HepG2 (cell line): Measurements from ENCODE around the gene USB1. TPM values are rescaled to one million over a fixed set of nuclear protein-coding genes. Genes with fewer than 3 reads are reported as not detected.

Experiments
- ATAC-seq: fragments of 200-7000 bp; cut with Tn5 transposase; 3 replicates; pipeline ENCODE4 v1.9.1; 2020; ENCODE audit warnings: mild to moderate bottlenecking, moderate library complexity
- BruUV-seq: library from RNA; stranded (reverse); fragments of 400-500 nt; replicated peaks from 2 replicates; lab custom pipeline; 2021; lab: Mats Ljungman, UMichigan
- CTCF ChIA-PET: fragments of 300-600 bp; formaldehyde crosslinking; extraction: SDS; loops from one replicate; lab custom pipeline; 2021; ENCODE audit warnings: low total read pairs, inconsistent platforms, low intra/inter-chr PET ratio; lab: Yijun Ruan, JAX
- POLR2A ChIA-PET: fragments of 350-600 bp; sonication (Branson Sonifier 250); formaldehyde crosslinking; loops from one replicate; lab custom pipeline; 2020; ENCODE audit warnings: antibody characterized with exemption, inconsistent platforms; lab: Yijun Ruan, JAX
- DNase-seq: peaks from one replicate; pipeline ENCODE4 v3.0.0-alpha.2; 2015; ENCODE audit warnings: low spot score
- FAIRE-seq: peaks from 3 replicates; lab custom pipeline; 2011; peaks lifted over from hg19 to GRCh38; lab: Jason Lieb, UNC
- H2AFZ ChIP-seq: one replicate; pipeline ENCODE4 v1.6.1; 2011; ENCODE audit warnings: low read length, inconsistent platforms
- H3K27ac ChIP-seq: fragments of 300-600 bp; 3 replicates; pipeline ENCODE4 v1.8.0; 2011; ENCODE audit warnings: mixed run types, mild to moderate bottlenecking, mixed read lengths, low read length, inconsistent platforms; ENCODE audit not compliant: insufficient read depth; ENCODE audit errors: extremely low read length
- H3K27me3 ChIP-seq, 2 experiments: fragments of 200-600 bp in 1 of 2; 2 replicates in 1 of 2; 3 replicates in 1 of 2; pipeline versions ENCODE4 v1.6.0 to v1.8.0; 2011; ENCODE audit warnings: low read length in 2 of 2, mild to moderate bottlenecking in 2 of 2, moderate library complexity in 2 of 2, inconsistent platforms in 1 of 2; ENCODE audit not compliant: insufficient read depth in 2 of 2, control insufficient read depth in 1 of 2
- H3K36me3 ChIP-seq, 2 experiments: fragments of 200-600 bp in 1 of 2; replicated peaks in 1 of 2; 2 replicates in 1 of 2; 3 replicates in 1 of 2; pipeline versions ENCODE4 v1.5.1 to v1.8.0; 2011; ENCODE audit warnings: low read length in 2 of 2, inconsistent platforms in 1 of 2; ENCODE audit not compliant: insufficient read depth in 2 of 2, control insufficient read depth in 1 of 2
- H3K4me1 ChIP-seq: 2 replicates; pipeline ENCODE4 v1.5.1; 2012; ENCODE audit warnings: low read length, inconsistent platforms; ENCODE audit not compliant: insufficient read depth
- H3K4me2 ChIP-seq: 2 replicates; pipeline ENCODE4 v1.6.0; 2011; ENCODE audit warnings: low read depth, low read length, inconsistent platforms
- H3K4me3 ChIP-seq, 3 experiments: fragments of 200-600 bp in 1 of 3; sonication (generic), shearing (Covaris generic) in 1 of 3; replicated peaks in 1 of 3; 2 replicates each; pipeline ENCODE4 v1.5.1; 2011 to 2016; ENCODE audit warnings: low read length in 3 of 3, inconsistent platforms in 2 of 3, low read depth in 2 of 3, mild to moderate bottlenecking in 2 of 3, control low read depth in 1 of 3, mixed read lengths in 1 of 3; ENCODE audit not compliant: insufficient read depth in 1 of 3
- H3K79me2 ChIP-seq: one replicate; pipeline ENCODE4 v1.6.1; 2011; ENCODE audit warnings: low read length, inconsistent platforms; ENCODE audit not compliant: insufficient read depth
- H3K9ac ChIP-seq: 2 replicates; pipeline ENCODE4 v1.6.0; 2011; ENCODE audit warnings: mild to moderate bottlenecking, low read depth, low read length, inconsistent platforms; ENCODE audit not compliant: insufficient read depth
- H3K9me3 ChIP-seq: 2 replicates; pipeline ENCODE4 v1.5.1; 2012; ENCODE audit warnings: mild to moderate bottlenecking, low read length
- H4K20me1 ChIP-seq: 2 replicates; pipeline ENCODE4 v1.6.0; 2011; ENCODE audit warnings: inconsistent platforms, mild to moderate bottlenecking, low read length, moderate library complexity; ENCODE audit not compliant: insufficient read depth
- AGO2 ChIP-seq: fragments of 200-400 bp; formaldehyde crosslinking; optimal IDR thresholded peaks from 2 replicates; pipeline ENCODE3; 2017; ENCODE audit warnings: mild to moderate bottlenecking, low read depth, low read length, moderate library complexity
- BHLHE40 ChIP-seq: IDR thresholded peaks from 2 replicates; pipeline ENCODE4 v1.6.1; 2011; ENCODE audit warnings: low read length, improper control_type of control experiment
- EED ChIP-seq: sonication (generic); formaldehyde crosslinking; IDR thresholded peaks from 2 replicates; pipeline ENCODE4 v1.5.0; 2020; ENCODE audit warnings: mild to moderate bottlenecking, missing genetic modification reagents
- MIER2 ChIP-seq: IDR thresholded peaks from 2 replicates; pipeline ENCODE4 v1.6.1; 2016; ENCODE audit warnings: missing biosample characterization, missing genetic modification reagents
- POLR2G ChIP-seq: fragments of 200-400 bp; formaldehyde crosslinking; IDR thresholded peaks from 2 replicates; pipeline ENCODE4 v1.6.1; 2018; ENCODE audit warnings: mild to moderate bottlenecking, low read depth, low read length, moderate library complexity
- SIN3A ChIP-seq: IDR thresholded peaks from 2 replicates; pipeline ENCODE4 v1.6.1; 2011; ENCODE audit warnings: low read depth, mild to moderate bottlenecking, control low read depth, low read length, borderline replicate concordance
- SMARCE1 ChIP-seq: fragments of 450-650 bp; IDR thresholded peaks from 2 replicates; pipeline ENCODE4 v1.6.1; 2017; ENCODE audit warnings: borderline replicate concordance
- ZNF878 ChIP-seq: sonication (generic); formaldehyde crosslinking; IDR thresholded peaks from 2 replicates; pipeline ENCODE4 v1.8.1; 2023; ENCODE audit warnings: mild to moderate bottlenecking, missing genetic modification reagents, moderate library complexity
- WGBS: methylation state at CpG from one replicate; pipeline ENCODE4 v1.1.6; 2017; ENCODE audit warnings: low lambda C conversion rate; 5-methylcytosine and 5-hydroxymethylcytosine counted together
- in situ Hi-C: cut with HindIII; loops from 2 replicates; pipeline ENCODE4 v1.10.0; 2017; ENCODE audit warnings: low pct_unique_long_range_greater_than_20kb; ENCODE audit not compliant: extremely low pct_ligation_motif_present
- intact Hi-C: fragments of 100-400 bp; cut with micrococcal nuclease; formaldehyde crosslinking; loops from one replicate; pipeline ENCODE4 v1.10.0; 2022; ENCODE audit not compliant: unreplicated experiment
- polyA plus RNA-seq, 8 experiments: library from polyadenylated mRNA; depleted of rRNA in 3 of 8; stranded (reverse) in 7 of 8; unstranded in 1 of 8; fragments of >200 nt; fragmentation: Illumina TruSeq in 4 of 8; extraction: Trizol in 4 of 8; gene quantifications; 2 replicates each; pipeline versions ENCODE4 v1.2.1 to v1.2.3, GENCODE V29; 2011 to 2016; ENCODE audit warnings: low read depth in 4 of 8, missing spikeins in 1 of 8, mixed read lengths in 1 of 8; ENCODE audit not compliant: insufficient read depth in 1 of 8
- total RNA-seq, 5 experiments: library from RNA; depleted of rRNA; stranded (reverse); fragments of >200 nt; fragmentation: Illumina TruSeq; extraction: Trizol; gene quantifications; 2 replicates each; pipeline ENCODE4 v1.2.3, GENCODE V29; 2016; ENCODE audit warnings: low read depth in 1 of 5
- TF ChIP-seq, protein P1 (sequence below): sonication (generic); formaldehyde crosslinking; IDR thresholded peaks from 2 replicates; pipeline ENCODE4 v1.5.1; 2020; ENCODE audit warnings: mild to moderate bottlenecking, missing genetic modification reagents, moderate library complexity
- TF ChIP-seq, protein P2 (sequence below): sonication (generic); formaldehyde crosslinking; IDR thresholded peaks from 2 replicates; pipeline ENCODE4 v1.9.0; 2021; ENCODE audit warnings: missing genetic modification reagents, mild to moderate bottlenecking, borderline replicate concordance
- TF ChIP-seq, protein P3 (sequence below): sonication (generic); formaldehyde crosslinking; IDR thresholded peaks from 2 replicates; pipeline ENCODE4 v1.5.1; 2020; ENCODE audit warnings: mild to moderate bottlenecking, moderate library complexity, missing genetic modification reagents

Gene USB1
- total and polyA plus RNA-seq, 2 of the 13 experiments (the other 11 are each of a cell fraction or from before 2014, with no cell fraction given), result 16.7 to 65.4 TPM

DNA sequence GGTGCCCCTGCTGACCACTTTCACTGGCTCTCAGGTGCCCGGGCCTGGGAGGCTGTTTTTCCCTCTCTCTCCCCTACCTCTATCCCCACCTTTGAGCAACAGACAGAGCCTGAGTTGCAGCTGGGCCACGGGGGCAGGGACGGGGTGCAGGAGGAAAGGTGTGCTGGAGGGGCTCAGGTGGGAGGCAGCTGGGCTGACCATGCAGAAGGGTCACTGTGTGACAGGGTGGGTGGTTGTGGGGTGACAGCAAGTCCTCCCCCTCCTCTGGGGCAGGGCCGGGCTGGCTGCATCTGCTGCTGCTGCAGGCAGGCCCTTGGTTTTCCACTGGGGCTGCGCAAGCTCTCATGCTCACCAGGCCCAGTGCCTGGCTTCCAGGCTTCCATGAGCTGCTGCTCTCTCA, 7.3 kb upstream of the USB1 start:
- TF ChIP-seq SIN3A (no peak), POLR2G (peak; percentile 27; the same call in 1 of the 2 replicates), ZNF878 (CRISPR knock-in tag) (0 out of 2 replicates have a peak, but pooled peaks have one; percentile 36), BHLHE40 (no peak), AGO2 (peak; percentile 57), SMARCE1 (no peak), MIER2 (CRISPR knock-in tag) (no peak), EED (CRISPR knock-in tag) (no peak)
- TF ChIP-seq, protein P1, sequence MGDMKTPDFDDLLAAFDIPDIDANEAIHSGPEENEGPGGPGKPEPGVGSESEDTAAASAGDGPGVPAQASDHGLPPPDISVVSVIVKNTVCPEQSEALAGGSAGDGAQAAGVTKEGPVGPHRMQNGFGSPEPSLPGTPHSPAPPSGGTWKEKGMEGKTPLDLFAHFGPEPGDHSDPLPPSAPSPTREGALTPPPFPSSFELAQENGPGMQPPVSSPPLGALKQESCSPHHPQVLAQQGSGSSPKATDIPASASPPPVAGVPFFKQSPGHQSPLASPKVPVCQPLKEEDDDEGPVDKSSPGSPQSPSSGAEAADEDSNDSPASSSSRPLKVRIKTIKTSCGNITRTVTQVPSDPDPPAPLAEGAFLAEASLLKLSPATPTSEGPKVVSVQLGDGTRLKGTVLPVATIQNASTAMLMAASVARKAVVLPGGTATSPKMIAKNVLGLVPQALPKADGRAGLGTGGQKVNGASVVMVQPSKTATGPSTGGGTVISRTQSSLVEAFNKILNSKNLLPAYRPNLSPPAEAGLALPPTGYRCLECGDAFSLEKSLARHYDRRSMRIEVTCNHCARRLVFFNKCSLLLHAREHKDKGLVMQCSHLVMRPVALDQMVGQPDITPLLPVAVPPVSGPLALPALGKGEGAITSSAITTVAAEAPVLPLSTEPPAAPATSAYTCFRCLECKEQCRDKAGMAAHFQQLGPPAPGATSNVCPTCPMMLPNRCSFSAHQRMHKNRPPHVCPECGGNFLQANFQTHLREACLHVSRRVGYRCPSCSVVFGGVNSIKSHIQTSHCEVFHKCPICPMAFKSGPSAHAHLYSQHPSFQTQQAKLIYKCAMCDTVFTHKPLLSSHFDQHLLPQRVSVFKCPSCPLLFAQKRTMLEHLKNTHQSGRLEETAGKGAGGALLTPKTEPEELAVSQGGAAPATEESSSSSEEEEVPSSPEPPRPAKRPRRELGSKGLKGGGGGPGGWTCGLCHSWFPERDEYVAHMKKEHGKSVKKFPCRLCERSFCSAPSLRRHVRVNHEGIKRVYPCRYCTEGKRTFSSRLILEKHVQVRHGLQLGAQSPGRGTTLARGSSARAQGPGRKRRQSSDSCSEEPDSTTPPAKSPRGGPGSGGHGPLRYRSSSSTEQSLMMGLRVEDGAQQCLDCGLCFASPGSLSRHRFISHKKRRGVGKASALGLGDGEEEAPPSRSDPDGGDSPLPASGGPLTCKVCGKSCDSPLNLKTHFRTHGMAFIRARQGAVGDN (CRISPR knock-in tag), result no peak
- TF ChIP-seq, protein P2, sequence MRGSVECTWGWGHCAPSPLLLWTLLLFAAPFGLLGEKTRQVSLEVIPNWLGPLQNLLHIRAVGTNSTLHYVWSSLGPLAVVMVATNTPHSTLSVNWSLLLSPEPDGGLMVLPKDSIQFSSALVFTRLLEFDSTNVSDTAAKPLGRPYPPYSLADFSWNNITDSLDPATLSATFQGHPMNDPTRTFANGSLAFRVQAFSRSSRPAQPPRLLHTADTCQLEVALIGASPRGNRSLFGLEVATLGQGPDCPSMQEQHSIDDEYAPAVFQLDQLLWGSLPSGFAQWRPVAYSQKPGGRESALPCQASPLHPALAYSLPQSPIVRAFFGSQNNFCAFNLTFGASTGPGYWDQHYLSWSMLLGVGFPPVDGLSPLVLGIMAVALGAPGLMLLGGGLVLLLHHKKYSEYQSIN (CRISPR knock-in tag), result no peak
- TF ChIP-seq, protein P3, sequence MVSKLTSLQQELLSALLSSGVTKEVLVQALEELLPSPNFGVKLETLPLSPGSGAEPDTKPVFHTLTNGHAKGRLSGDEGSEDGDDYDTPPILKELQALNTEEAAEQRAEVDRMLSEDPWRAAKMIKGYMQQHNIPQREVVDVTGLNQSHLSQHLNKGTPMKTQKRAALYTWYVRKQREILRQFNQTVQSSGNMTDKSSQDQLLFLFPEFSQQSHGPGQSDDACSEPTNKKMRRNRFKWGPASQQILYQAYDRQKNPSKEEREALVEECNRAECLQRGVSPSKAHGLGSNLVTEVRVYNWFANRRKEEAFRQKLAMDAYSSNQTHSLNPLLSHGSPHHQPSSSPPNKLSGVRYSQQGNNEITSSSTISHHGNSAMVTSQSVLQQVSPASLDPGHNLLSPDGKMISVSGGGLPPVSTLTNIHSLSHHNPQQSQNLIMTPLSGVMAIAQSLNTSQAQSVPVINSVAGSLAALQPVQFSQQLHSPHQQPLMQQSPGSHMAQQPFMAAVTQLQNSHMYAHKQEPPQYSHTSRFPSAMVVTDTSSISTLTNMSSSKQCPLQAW (CRISPR knock-in tag), result no peak
- no peak overlapping the region for H2AFZ ChIP-seq
- DNase-seq (no peak), ATAC-seq (no peak), FAIRE-seq (no peak)
- POLR2A ChIA-PET, result interaction anchor here (1.2 kb wide), 1 partner anchor 31 kb away, joined by 3 read pairs; no protein-coding TSS in a partner anchor
- CTCF ChIA-PET, result interaction anchor here (1.8 kb wide), 1 partner anchor 95 kb away, joined by 5 read pairs; no protein-coding TSS in a partner anchor
- peaks cover 2 to 4% of the 10 kb centered on the region in 2 experiments; a peak in 1 of 5 replicates for H3K27me3 ChIP-seq
- H3K4me2 ChIP-seq, result no peak overlapping the region
- no peak overlapping the region for H3K27ac ChIP-seq
- peaks cover 5% of the 10 kb centered on the region for H3K4me1 ChIP-seq
- in situ Hi-C loops (no loop called here), intact Hi-C loops (no loop called here)
- no peaks in the 10 kb centered on the region for H3K79me2 ChIP-seq
- H3K4me3 ChIP-seq, result no peak overlapping the region
- no peak overlapping the region for H3K9ac ChIP-seq
- BruUV-seq, result no TSS peak
- H3K9me3 ChIP-seq, result no peaks in the 10 kb centered on the region
- WGBS, result 95% methylated on average over 5 of the region's 5 CpGs
- no peaks in the 10 kb centered on the region for H4K20me1 ChIP-seq
- peaks cover 9 to 19% of the 10 kb centered on the region in 2 experiments; a peak in 4 of 5 replicates for H3K36me3 ChIP-seq
